Prostate gland (tissue), 2 donors: ENCODE results near the gene MBOAT2. TPM values are rescaled to one million over a fixed set of nuclear protein-coding genes. Genes with fewer than 3 reads are reported as not detected.

Experiments used
- DNase-seq: peaks from one replicate; pipeline ENCODE4 v3.0.0-alpha.2; 2019; ENCODE audit warnings: low spot score
- H3K27ac ChIP-seq, 2 donors: fragments of 200-600 bp; sonication (generic); 2 replicates each; pipeline ENCODE4 v1.5.1; 2017 to 2019
- H3K27me3 ChIP-seq: fragments of 200-600 bp; sonication (generic); replicated peaks from 2 replicates; pipeline ENCODE4 v1.5.1; 2019; ENCODE audit not compliant: insufficient read depth
- H3K36me3 ChIP-seq, 2 donors: fragments of 200-600 bp; sonication (generic); 1 replicate in 1 of 2; 2 replicates in 1 of 2; pipeline versions ENCODE4 v1.5.1 to v1.8.1; 2017 to 2019
- H3K4me1 ChIP-seq: fragments of 200-600 bp; sonication (generic); replicated peaks from 2 replicates; pipeline ENCODE4 v1.5.1; 2019
- H3K4me3 ChIP-seq, 2 donors: fragments of 200-600 bp; sonication (generic); 2 replicates each; pipeline ENCODE4 v1.5.1; 2017 to 2019
- H3K9me3 ChIP-seq: fragments of 200-600 bp; sonication (generic); 2 replicates; pipeline ENCODE4 v1.5.1; 2017
- CTCF ChIP-seq, 4 experiments: fragments of 200-600 bp in 2 of 4; fragments of 450-650 bp in 2 of 4; sonication (generic) in 2 of 4; IDR thresholded peaks; 1 replicate in 3 of 4; 2 replicates in 1 of 4; pipeline ENCODE4 v1.5.1; 2016 to 2019; ENCODE audit warnings: antibody characterized with exemption in 4 of 4, mild to moderate bottlenecking in 2 of 4, moderate library complexity in 2 of 4
- POLR2A ChIP-seq: fragments of 450-650 bp; IDR thresholded peaks from one replicate; pipeline ENCODE4 v1.6.1; 2016; ENCODE audit warnings: antibody characterized with exemption, mild to moderate bottlenecking
- POLR2AphosphoS5 ChIP-seq: sonication (generic); formaldehyde crosslinking; IDR thresholded peaks from one replicate; pipeline ENCODE4 v1.6.1; 2017; ENCODE audit warnings: antibody characterized with exemption
- WGBS: methylation state at CpG from one replicate; pipeline ENCODE4 v1.1.5; 2018; 5-methylcytosine and 5-hydroxymethylcytosine counted together
- intact Hi-C: fragments of 100-400 bp; cut with DNase I; formaldehyde crosslinking; loops from one replicate; pipeline ENCODE4 v1.14.2; 2022
- total RNA-seq, 2 donors: library from RNA; depleted of rRNA; stranded (reverse); fragments of >200 nt; gene quantifications; one replicate each; pipeline ENCODE4 v1.1.0, GENCODE V29; 2016

MBOAT2 gene
- total RNA-seq, 2 donors from 2014 or later, result 20.3 to 40.2 TPM

DNA sequence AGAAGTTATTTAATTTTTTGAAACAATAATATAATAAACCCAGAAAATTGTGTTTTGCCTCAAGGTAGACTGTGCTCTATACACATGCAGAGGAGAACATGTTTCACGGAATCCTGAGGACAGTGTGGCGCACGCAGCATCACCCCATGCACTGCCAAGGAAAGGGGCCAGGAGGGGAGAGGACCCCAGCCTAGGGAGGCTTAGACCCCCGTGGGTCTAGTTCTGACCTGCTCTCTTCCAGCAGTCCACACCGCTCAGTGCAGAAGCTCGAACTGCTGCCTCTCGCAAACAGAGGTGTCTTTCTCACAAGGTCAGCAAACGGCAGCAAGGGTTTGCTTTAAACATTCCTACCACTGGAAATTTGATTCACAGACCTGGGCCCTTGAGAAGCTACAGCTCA is 114.5 kb downstream of the MBOAT2 start:
- TF ChIP-seq POLR2AphosphoS5, result no peak
- TF ChIP-seq POLR2A, result no peak
- TF ChIP-seq CTCF (IDR thresholded peaks at IDR 0.05), result no peak
- DNase-seq, result no peak
- H3K4me1 ChIP-seq, result no peaks in the 10 kb centered on the region
- no peak overlapping the region for H3K27ac ChIP-seq
- H3K27me3 ChIP-seq, result no peaks in the 10 kb centered on the region
- no peaks in the 10 kb centered on the region for H3K9me3 ChIP-seq
- H3K36me3 ChIP-seq, result no peaks in the 10 kb centered on the region
- H3K4me3 ChIP-seq, result no peak overlapping the region
- intact Hi-C loops, result no loop called here
- 94% methylated on average over 8 of the region's 8 CpGs for WGBS

DNA sequence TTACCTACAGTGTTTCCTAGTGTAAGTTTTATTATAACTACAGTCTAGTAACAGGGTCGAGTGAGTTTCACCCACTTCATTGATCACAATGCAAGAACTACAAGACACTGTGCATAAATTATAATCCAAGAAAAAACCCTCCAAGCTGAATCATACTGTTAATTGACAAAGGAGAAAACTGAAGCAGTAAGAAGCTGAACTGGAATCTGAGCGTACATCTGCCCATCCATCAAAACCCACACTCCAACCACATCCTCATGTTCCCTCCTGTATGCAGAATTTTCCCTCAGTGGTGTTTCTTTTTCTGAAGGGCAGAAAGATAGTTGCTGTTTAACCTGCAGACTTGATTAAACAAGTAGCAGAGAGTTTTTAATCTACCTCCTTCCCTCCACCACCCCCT is 116.6 kb downstream of the MBOAT2 start:
- WGBS, result 86% methylated on average over 2 of the region's 2 CpGs
- Histone ChIP-seq H3K9me3 (no peaks in the 10 kb centered on the region), H3K27ac (no peak overlapping the region), H3K36me3 (no peaks in the 10 kb centered on the region), H3K4me1 (no peaks in the 10 kb centered on the region), H3K27me3 (no peaks in the 10 kb centered on the region), H3K4me3 (no peak overlapping the region)
- TF ChIP-seq POLR2A (no peak), POLR2AphosphoS5 (no peak), CTCF (IDR thresholded peaks at IDR 0.05) (no peak)
- DNase-seq, result no peak
- intact Hi-C loops, result no loop called here

GRCh38 chr2:8886202-8886518 is 117.3 kb downstream of the MBOAT2 start:
- intact Hi-C loops, result no loop called here
- no peaks in the 10 kb centered on the region for H3K36me3 ChIP-seq
- no peaks in the 10 kb centered on the region for H3K4me1 ChIP-seq
- H3K9me3 ChIP-seq, result no peaks in the 10 kb centered on the region
- DNase-seq, result no peak
- 69% methylated on average over 1 of the region's 1 CpG for WGBS
- TF ChIP-seq CTCF (IDR thresholded peaks at IDR 0.05) (no peak), POLR2AphosphoS5 (no peak), POLR2A (no peak)
- H3K27me3 ChIP-seq, result no peaks in the 10 kb centered on the region
- no peak overlapping the region for H3K4me3 ChIP-seq
- no peak overlapping the region for H3K27ac ChIP-seq

GRCh38 chr2:8885449-8886201 is 117.9 kb downstream of the MBOAT2 start:
- Histone ChIP-seq H3K27ac (no peak overlapping the region), H3K36me3 (no peaks in the 10 kb centered on the region), H3K4me3 (no peak overlapping the region), H3K9me3 (no peaks in the 10 kb centered on the region), H3K27me3 (no peaks in the 10 kb centered on the region), H3K4me1 (no peaks in the 10 kb centered on the region)
- no peak for DNase-seq
- intact Hi-C loops, result no loop called here
- 91% methylated on average over 7 of the region's 7 CpGs for WGBS
- TF ChIP-seq CTCF (IDR thresholded peaks at IDR 0.05), result no peak
- TF ChIP-seq POLR2A, result no peak
- no peak for TF ChIP-seq POLR2AphosphoS5

DNA sequence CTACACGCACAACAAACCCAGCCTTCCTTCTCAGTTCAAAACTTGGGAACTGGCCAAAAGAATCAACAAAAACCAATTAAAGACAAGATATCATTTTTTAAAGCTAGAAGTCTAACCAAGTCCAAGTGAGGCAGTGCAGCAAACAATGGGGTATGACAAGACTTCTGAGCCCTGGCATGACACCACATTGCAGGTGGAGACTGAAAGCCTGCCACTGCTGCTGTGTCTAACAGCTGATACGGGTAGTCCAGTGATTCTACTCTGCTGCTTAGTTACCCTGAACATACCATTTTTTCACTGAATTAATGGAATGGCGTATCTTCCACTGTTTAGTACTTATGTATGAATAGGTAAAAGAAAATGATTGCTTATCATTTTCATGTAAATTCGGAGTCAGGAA is 118.7 kb downstream of the MBOAT2 start:
- no peak overlapping the region for H3K27ac ChIP-seq
- no peaks in the 10 kb centered on the region for H3K9me3 ChIP-seq
- no peaks in the 10 kb centered on the region for H3K36me3 ChIP-seq
- H3K27me3 ChIP-seq, result no peaks in the 10 kb centered on the region
- intact Hi-C loops, result no loop called here
- no peak for TF ChIP-seq POLR2A
- TF ChIP-seq CTCF (IDR thresholded peaks at IDR 0.05), result no peak
- no peak for TF ChIP-seq POLR2AphosphoS5
- no peaks in the 10 kb centered on the region for H3K4me1 ChIP-seq
- 91% methylated on average over 4 of the region's 4 CpGs for WGBS
- DNase-seq, result no peak
- no peak overlapping the region for H3K4me3 ChIP-seq
